ENCODE results near the gene TMEM203. TPM values are rescaled to one million over a fixed set of nuclear protein-coding genes. Genes with fewer than 3 reads are reported as not detected.
A peak's percentile ranks its signal among the peaks of the same experiment; 100 is the strongest.

TMEM203 gene
- total RNA-seq: 10 to 100 TPM; 32.9 to 34.5 TPM
- long read RNA-seq, partial matches to known transcripts: 0 of 2 reads
- long read RNA-seq, other reads (novel, unspliced or antisense): 0 of 2 reads

- intact Hi-C loops (cut with DNase I): no loop called here
- ATAC-seq (peak; percentile 72 to 76), DNase-seq (peak; percentile 94)
Measured at GRCh38 chr9:137205126-137206069, at the start of gene TMEM203, which contains the start of gene NDOR1. Gene TMEM203 (minus strand): TSS chr9:137205648. CDS start chr9:137205414, 234 bp downstream. Gene NDOR1 (plus strand): TSS chr9:137205700. CDS start chr9:137205778, 78 bp downstream.

GRCh38 chr9:137254624-137255447, 49.4 kb upstream of the TMEM203 start, which contains the start of gene NELFB:
Gene NELFB (plus strand): TSS chr9:137255327.
- peak; percentile 90 to 94 for ATAC-seq
- intact Hi-C loops (cut with DNase I): no loop called here

GRCh38 chr9:137253717-137254623, 48.5 kb upstream of the TMEM203 start:
- no peak for DNase-seq
- intact Hi-C loops (cut with DNase I): no loop called here
- ATAC-seq: peak in 1 of 2 donors; percentile 0

More at GRCh38 chr9:137254624-137255447, 49.4 kb upstream of the TMEM203 start, which contains the start of gene NELFB:
- peak; percentile 94 for DNase-seq

GRCh38 chr9:137252555-137253506, 47.4 kb upstream of the TMEM203 start:
- ATAC-seq: no peak
- DNase-seq: no peak
- intact Hi-C loops (cut with DNase I): no loop called here

- ATAC-seq (no peak), DNase-seq (no peak)
- intact Hi-C loops (cut with DNase I): no loop called here
Measured at GRCh38 chr9:137251490-137252268, 46.2 kb upstream of the TMEM203 start.

GRCh38 chr9:137251194-137251461, 45.7 kb upstream of the TMEM203 start, which contains the start of gene STPG3:
Gene STPG3 (plus strand): TSS chr9:137251286. CDS start chr9:137251287, 1 bp downstream.
- DNase-seq (no peak), ATAC-seq (no peak)
- intact Hi-C loops (cut with DNase I): no loop called here

GRCh38 chr9:137250329-137251193, 45.1 kb upstream of the TMEM203 start:
- DNase-seq: no peak
- peak in 1 of 2 donors; percentile 5 for ATAC-seq
- intact Hi-C loops (cut with DNase I): no loop called here

- ATAC-seq: no peak
- DNase-seq: no peak
- intact Hi-C loops (cut with DNase I): no loop called here
Measured at GRCh38 chr9:137247916-137248175, 42.4 kb upstream of the TMEM203 start.

GRCh38 chr9:137247135-137247915, 41.9 kb upstream of the TMEM203 start:
- intact Hi-C loops (cut with DNase I): no loop called here
- DNase-seq (no peak), ATAC-seq (no peak)

GRCh38 chr9:137245450-137246421, 40.3 kb upstream of the TMEM203 start:
- intact Hi-C loops (cut with DNase I): no loop called here
- DNase-seq (no peak), ATAC-seq (no peak)

- ATAC-seq (no peak), DNase-seq (no peak)
- intact Hi-C loops (cut with DNase I): no loop called here
Measured at GRCh38 chr9:137244486-137245449, 39.3 kb upstream of the TMEM203 start.

GRCh38 chr9:137243626-137244485, 38.4 kb upstream of the TMEM203 start:
- intact Hi-C loops (cut with DNase I): no loop called here
- ATAC-seq: no peak
- DNase-seq: no peak

All from left cardiac atrium (tissue), 4 donors.